ENCODE data around the gene INTS6. TPM values are rescaled to one million over a fixed set of nuclear protein-coding genes. Genes with fewer than 3 reads are reported as not detected.

The INTS6 gene
- total RNA-seq, 4 donors from 2014 or later = 22.4 to 35.0 (median 29.8) TPM

GRCh38 chr13:51453207-51453958 lies 547 bp upstream of the INTS6 start:
- ATAC-seq = peak; percentile 69
- peak; percentile 75 for TF ChIP-seq POLR2AphosphoS5 (IDR thresholded peaks at IDR 0.05)
- no peak for TF ChIP-seq CTCF (IDR thresholded peaks at IDR 0.05)
- peak; percentile 71 to 83 for TF ChIP-seq POLR2A (IDR thresholded peaks at IDR 0.05)
- no peak for TF ChIP-seq EP300 (IDR thresholded peaks at IDR 0.05)
- Histone ChIP-seq H3K4me3 (peak overlapping the region; percentile 60 to 96), H3K36me3 (peaks cover 0 to 36% of the 10 kb centered on the region in 2 donors), H3K9me3 (no peaks in the 10 kb centered on the region), H3K4me1 (peaks cover 6 to 48% (median 14%) of the 10 kb centered on the region in 3 donors), H3K27me3 (no peaks in the 10 kb centered on the region), H3K27ac (peak overlapping the region; percentile 90 to 97 (median 94))
- 0% methylated on average over 3 to 4 of the region's 80 CpGs for WGBS, 2 donors (ENCODE audit: low coverage in 1 of 2)

- Histone ChIP-seq H3K27ac (peak overlapping the region; percentile 98 to 100 (median 99)), H3K36me3 (peaks cover 0 to 42% of the 10 kb centered on the region in 2 donors), H3K4me1 (peaks cover 6 to 48% (median 14%) of the 10 kb centered on the region in 3 donors), H3K4me3 (peak overlapping the region; percentile 96 to 98), H3K27me3 (no peaks in the 10 kb centered on the region), H3K9me3 (no peaks in the 10 kb centered on the region)
- WGBS, 2 donors (ENCODE audit: low coverage in 1 of 2) = 0% methylated on average over 7 to 26 of the region's 92 CpGs
- peak; percentile 22 for ATAC-seq
- TF ChIP-seq EP300 (IDR thresholded peaks at IDR 0.05) (no peak), CTCF (IDR thresholded peaks at IDR 0.05) (no peak), POLR2A (IDR thresholded peaks at IDR 0.05) (peak; percentile 27 to 52), POLR2AphosphoS5 (IDR thresholded peaks at IDR 0.05) (peak; percentile 44)
Measured at GRCh38 chr13:51451467-51452360, 1.1 kb downstream of the INTS6 start.

- no peak for ATAC-seq
- Histone ChIP-seq H3K36me3 (peaks cover 0 to 36% of the 10 kb centered on the region in 2 donors), H3K27me3 (no peaks in the 10 kb centered on the region), H3K4me3 (peak overlapping the region; percentile 96 to 98), H3K9me3 (no peaks in the 10 kb centered on the region), H3K4me1 (peaks cover 6 to 48% (median 14%) of the 10 kb centered on the region in 3 donors), H3K27ac (peak overlapping the region; percentile 98 to 100 (median 99))
- no peak for TF ChIP-seq CTCF (IDR thresholded peaks at IDR 0.05)
- TF ChIP-seq POLR2A (IDR thresholded peaks at IDR 0.05) = no peak
- no peak for TF ChIP-seq POLR2AphosphoS5 (IDR thresholded peaks at IDR 0.05)
- TF ChIP-seq EP300 (IDR thresholded peaks at IDR 0.05) = no peak
- WGBS, 2 donors (ENCODE audit: low coverage in 1 of 2) = 0% methylated on average over 1 to 5 of the region's 5 CpGs
Measured at GRCh38 chr13:51451134-51451466, 1.7 kb downstream of the INTS6 start.

- H3K36me3 ChIP-seq = peaks cover 0 to 25% of the 10 kb centered on the region in 2 donors
- no peak overlapping the region for H3K4me3 ChIP-seq
- ATAC-seq = no peak
- peaks cover 6 to 32% (median 7%) of the 10 kb centered on the region in 3 donors for H3K4me1 ChIP-seq
- H3K9me3 ChIP-seq = no peaks in the 10 kb centered on the region
- H3K27me3 ChIP-seq = no peaks in the 10 kb centered on the region
- 100% methylated on average over 1 of the region's 1 CpG for WGBS, 2 donors (ENCODE audit: low coverage in 1 of 2)
- peak overlapping the region in 1 of 4 donors; percentile 20 for H3K27ac ChIP-seq
- TF ChIP-seq POLR2A (IDR thresholded peaks at IDR 0.05) (no peak), EP300 (IDR thresholded peaks at IDR 0.05) (no peak)
Measured at GRCh38 chr13:51449018-51449417, 3.8 kb downstream of the INTS6 start.

GRCh38 chr13:51444922-51445321 lies 7.9 kb downstream of the INTS6 start:
- Histone ChIP-seq H3K27ac (no peak overlapping the region), H3K9me3 (no peaks in the 10 kb centered on the region), H3K4me3 (no peak overlapping the region), H3K36me3 (peaks cover 0 to 17% of the 10 kb centered on the region in 2 donors), H3K27me3 (no peaks in the 10 kb centered on the region), H3K4me1 (peaks cover 0 to 25% (median 0%) of the 10 kb centered on the region in 3 donors)
- 6 to 30% methylated on average over 1 of the region's 1 CpG for WGBS, 2 donors (ENCODE audit: low coverage in 1 of 2)
- TF ChIP-seq POLR2A (IDR thresholded peaks at IDR 0.05) (no peak), EP300 (IDR thresholded peaks at IDR 0.05) (no peak), CTCF (IDR thresholded peaks at IDR 0.05) (no peak), POLR2AphosphoS5 (IDR thresholded peaks at IDR 0.05) (no peak)
- no peak for ATAC-seq
